CD1c-positive myeloid dendritic cell (primary cell): Measurements from ENCODE around the gene HES6.
A peak's percentile ranks its signal among the peaks of the same experiment; 100 is the strongest.
"Not testable (repeated sequence)": the region's sequence is repeated elsewhere in the genome, so short reads cannot be mapped to it uniquely, and the experiment has no call there.

Experiments
- DNase-seq: peaks from one replicate; pipeline ENCODE4 v3.0.0-alpha.2; 2016; ENCODE audit errors: extremely low spot score

Gene HES6

DNA sequence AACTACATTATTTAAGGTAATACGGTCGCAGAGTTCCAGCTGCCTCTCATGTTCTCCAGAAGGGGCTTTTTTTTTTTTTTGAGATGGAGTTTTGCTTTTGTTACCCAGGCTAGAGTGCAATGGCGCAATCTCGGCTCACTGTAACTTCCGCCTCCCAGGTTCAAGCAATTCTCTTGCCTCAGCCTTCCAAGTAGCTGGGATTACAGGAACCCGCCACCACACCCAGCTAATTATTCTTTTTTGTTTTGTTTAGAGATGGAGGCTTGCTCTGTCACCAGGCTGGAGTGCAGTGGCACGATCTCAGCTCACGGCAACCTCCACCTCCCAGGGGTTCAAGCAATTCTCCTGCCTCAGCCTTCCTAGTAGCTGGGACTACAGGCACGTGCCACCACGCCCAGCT is 33.6 kb upstream of the HES6 start:
- DNase-seq: not testable (repeated sequence)

DNA sequence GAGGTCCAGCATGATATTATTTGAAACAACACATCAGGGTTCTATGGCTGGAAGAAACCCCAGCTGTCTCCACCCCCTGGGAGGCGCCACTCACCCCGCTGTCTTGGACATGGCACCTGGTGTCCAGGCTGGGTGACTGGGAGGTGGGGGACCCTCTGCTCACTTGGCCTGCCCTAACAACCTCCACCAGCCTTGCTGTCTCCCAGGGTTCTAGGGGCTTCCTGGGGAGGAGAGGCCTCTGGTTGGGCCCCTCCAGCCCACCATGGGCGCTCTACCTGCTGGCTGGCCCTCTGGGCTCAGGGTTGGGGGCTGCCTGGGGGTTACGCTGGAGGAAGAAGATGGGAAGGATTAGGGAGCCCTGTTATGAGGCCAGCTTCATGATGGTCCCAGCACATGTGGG is 32.3 kb upstream of the HES6 start:
- no peak for DNase-seq

DNA sequence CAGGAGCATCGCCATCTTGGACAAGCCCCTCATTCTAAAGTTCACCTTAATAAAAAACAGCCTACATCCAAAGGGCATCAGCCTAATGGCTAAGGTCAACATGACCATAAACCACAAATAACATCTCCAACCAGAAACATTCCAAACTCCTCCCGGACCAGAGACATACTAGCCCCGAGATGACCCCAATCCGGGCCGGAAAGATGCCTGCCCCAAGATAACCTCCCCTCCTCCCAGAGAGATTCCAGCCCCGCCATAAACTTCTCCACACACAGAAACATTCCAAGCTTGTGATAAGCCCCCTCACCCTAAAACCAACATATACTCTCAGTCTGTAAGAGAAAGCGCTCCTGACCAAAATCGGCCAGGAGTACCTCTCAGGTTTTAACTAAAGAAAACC is 31.8 kb upstream of the HES6 start:
- DNase-seq: not testable (repeated sequence)

DNA sequence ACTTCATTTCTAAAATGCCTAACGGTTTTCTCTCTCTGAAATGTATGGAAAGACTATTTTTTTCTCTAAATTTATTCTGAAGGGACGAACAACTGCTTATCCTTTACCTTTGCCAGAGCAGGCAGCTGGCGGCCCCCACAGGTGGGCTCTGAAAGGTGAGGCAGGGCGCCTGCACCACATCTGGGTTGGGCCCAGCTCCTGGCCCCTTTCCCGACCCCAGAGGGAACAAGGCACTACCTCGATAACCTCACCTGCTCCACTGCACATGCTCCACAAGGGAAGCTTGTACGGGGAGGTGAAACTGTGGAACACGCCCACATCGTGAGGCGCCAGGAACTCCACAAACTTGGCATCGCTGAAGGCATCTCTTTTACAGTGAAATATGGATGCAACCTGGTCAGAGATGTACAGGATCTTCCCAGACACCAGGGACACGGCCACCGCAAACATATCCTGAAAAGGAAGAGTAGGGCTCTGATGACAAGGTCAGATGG is 31.3 kb upstream of the HES6 start:
- DNase-seq: no peak

DNA sequence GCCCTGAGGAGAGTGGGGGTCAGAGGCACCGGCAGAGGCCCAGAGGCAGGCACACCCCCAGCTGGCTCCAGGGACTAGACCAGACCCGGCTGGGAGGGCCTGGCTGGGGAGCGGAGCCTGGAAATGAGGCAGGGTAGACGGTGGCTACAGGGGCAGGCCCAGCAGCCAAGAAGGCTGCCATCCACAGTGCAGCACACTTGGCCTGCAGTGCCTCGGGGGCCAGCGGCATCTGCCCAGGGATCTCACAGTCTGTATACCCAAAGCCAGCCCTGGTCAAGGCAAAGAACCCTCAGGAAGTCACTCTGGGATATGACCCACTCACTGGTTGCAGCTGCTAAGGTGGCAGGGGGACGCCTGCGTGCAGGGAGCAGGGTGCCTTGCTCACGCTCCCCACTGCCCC is 30.8 kb upstream of the HES6 start:
- no peak for DNase-seq

DNA sequence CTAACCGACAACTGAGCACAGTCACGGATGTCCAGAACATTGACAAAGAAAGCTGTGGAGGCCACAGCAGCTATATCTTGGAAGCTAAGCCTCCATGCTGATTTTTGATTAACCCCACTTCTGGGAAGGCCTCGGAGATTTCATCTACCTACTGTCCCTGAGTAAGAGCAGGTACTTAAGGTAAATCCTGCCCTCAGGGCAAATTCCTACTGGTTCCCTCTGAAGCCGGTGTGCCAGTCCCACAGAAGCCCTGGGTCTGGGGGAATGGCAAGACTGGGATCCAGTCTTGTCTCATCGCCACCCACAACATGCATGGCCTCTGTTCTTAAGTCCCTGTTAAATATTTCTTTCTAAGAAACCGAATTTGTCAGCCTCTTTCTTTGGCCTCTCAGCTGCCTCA is 29.9 kb upstream of the HES6 start:
- no peak for DNase-seq

DNA sequence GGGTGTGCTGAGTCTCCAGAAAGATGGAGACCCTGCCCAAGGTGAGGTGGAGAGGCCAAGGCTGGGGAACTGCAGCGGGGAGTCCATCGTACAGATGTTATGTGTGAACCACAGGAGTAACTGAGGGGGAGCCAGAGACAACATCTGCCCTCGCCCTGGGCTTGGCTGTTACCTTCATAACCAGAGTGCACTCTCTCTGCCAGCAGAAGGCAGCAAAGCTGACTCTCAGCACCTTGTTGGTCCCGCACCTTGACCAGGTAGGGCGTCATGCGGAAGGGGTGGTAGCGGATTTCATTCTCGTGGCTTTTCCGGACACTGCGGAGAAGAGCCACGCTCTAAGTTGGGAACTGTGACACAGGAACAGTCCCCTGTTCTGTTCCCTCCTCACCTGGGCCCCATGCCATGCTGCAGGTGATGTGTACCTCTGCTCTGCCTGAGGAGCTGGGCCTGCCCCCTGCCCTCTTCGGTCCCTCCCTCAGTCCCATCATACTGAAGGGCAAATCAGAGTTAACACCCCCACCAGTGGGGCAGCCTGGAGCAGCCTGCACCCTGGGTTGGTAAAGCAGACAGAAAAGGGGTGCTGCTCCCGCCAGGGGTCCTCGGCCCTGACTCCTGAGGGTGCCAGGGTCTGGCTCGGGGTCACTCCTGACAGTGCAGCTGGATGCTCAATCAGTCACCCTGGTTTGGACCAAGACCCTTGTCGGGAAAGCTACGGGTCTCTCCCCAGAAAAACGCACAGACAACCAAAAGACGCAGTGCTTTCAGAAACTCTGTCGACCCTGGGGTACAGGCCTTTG is 28.2 kb upstream of the HES6 start:
- no peak for DNase-seq

DNA sequence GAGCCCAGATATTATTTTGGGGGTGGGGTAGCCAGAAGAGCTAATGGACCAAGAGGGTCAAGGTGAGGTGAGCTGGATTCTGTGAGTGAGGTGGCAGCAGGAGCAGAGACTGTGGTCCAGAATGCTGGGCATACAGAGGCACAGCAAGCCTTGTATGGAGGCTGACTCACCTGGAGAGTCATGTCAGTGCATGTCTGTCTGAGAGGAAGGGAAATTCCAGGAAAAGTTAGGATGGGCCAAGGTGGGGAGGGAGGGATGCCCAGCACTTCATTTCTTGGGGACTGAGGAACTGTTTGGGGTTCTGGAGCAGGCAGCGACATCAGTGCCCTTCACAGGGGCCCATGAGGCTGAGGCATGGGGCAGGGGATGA is 27.5 kb upstream of the HES6 start:
- no peak for DNase-seq

DNA sequence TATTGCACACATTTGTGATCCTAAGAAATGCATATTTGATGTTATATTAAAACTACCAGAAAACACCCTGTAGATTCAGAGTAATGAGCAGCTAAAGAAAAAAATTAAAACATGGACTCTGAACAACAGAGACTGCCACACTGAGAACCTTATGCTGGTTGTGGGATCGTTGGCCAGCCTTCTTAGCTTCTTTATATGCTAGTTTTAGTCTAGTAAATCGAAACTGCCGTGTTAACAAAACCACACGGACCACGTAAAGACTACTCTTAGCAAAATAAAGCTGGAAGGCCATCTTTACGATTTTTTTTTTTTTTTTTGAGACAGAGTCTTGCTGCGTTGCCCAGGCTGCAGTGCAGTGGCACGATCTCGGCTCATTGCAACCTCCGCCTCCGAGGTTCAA is 25.8 kb upstream of the HES6 start:
- DNase-seq: no peak

DNA sequence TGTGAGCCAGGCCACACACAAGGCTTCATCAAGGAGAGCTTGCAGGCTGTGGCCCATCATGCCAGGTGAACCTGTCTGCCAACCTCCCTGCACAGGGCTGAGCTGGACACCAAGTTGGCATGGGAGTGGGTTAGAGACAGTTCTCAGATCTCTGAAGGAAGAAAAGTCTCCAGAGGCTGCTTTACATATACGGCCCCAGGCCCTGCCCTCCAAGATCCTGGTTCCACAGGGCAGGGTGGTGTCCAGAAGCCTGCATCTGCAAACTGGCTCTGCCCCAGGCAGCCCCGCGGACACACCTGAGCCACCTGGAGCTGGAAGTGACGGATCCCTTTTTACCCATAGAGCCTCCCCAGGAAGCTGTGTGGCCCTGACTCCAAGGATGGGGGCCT is 24.2 kb upstream of the HES6 start:
- no peak for DNase-seq

DNA sequence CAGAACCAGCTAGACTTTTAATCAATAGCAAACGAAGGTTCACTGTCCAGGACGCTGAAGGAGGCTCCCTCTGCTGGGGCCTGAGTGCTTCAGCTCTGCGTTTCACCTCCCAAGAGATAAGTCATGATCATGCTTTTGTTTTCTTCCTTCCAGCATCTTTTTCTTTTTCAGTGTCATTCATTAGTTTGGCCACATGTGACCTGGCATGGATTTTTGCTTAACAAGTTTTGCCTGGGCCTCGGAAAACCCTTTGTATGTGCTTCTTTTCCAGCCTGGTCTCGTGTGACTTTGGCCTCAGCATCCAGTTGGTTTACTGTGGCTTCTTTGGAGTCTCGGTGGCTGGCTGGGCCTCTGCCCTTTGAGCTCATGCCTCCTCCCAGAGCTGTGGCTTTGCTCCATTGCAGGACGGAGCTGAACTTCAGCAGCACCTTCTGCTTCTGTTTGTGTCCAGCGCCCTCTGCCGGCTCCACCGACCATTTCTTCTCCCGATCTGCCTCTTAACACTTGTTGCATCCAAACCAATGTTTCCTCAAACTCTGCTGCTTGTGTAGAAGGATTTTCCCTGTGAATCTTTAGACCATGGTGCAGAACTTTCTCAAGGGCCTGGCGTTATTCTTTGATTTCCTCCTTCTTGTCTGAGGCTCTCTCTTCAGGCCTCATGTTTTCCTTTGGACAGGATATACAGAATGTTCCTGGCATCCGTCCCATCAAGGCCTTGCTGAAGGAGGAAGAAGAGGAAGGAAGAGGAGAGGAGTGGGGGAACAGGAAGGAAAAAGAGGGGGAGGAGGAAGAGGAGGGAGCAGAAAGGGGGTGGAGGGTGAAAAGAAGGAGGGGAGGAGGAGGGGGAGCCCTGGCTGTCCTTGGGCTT is 23.6 kb upstream of the HES6 start:
- peak; percentile 80 for DNase-seq

DNA sequence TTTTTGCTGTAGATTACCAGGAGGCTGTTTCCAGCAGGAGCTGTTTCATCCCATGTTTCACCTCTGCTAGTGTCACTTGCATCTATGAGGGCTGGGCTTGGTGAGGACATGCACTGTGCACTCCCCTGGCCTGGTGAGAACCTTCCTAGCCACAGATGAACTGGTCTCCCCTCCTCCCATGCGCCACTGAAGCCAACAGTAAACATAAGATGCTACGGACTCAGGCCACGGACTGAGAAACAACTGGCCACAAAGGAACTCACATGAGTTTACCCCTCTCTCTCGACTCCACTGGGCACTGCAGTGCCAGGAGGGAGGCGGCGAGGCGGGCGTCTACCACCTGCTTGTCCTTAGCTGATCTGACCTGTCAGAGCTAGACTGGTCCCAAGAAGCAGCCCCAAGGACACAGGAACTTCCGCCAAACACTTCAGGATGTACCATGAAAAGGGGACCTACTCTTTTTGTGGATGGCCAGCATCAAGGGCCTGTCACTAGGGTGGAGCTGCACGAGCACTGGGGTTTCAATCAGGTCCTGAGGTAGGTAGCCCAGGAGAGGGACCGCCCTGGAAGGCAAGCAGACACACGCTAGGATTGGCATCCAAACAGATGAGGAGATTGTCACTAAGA is 22.8 kb upstream of the HES6 start:
- DNase-seq: no peak

DNA sequence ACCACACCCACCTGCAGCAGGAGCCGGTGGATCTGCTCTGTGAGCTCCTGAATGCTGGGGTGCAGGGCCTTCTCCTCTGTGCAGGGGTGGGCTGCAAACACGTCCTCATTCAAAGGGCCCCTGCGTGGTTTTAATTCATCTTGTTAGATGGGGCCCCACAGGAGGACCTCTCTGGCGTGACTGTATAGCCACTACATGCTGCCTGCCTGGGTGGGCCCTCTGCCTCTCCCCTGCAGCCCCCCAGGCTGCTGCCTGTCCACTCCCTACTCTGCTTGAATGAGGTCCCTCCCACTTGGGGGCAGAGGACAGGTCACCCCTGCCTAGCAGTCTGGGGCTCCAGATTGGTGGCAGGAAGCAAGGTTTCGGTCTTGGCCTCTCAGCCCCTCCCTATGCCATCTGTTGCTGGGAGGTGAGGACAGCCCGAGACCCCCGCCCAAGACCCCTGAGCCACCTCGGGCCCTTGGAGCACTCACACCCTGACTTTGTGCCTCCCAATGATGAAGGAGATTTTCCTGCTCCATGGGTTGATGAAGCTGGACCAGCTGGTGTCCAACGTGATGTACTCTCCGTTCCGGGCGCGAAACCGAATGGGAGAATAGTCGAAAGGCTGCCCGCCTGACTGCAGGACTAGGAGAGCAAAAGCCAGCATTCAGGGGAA is 22.0 kb upstream of the HES6 start:
- DNase-seq: no peak

DNA sequence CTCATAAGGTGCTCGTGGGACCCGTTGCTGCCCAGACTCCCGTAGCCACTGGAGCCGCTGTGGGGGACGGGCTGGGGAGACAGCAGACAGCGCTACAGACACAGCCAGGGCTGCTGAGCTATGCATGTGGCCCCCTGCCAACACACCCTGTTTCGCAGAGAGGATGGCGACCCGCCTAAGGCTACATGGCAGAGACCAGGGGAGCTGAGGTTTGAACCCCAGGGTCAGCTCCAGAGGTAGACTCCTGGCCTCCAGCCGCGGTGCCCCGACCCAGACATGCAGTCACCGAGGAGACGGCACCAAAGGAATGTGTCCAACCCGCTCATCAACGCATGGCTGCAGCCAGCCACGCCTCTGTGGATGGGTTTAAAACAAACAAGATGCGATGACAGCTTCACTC is 21.0 kb upstream of the HES6 start:
- DNase-seq: no peak

DNA sequence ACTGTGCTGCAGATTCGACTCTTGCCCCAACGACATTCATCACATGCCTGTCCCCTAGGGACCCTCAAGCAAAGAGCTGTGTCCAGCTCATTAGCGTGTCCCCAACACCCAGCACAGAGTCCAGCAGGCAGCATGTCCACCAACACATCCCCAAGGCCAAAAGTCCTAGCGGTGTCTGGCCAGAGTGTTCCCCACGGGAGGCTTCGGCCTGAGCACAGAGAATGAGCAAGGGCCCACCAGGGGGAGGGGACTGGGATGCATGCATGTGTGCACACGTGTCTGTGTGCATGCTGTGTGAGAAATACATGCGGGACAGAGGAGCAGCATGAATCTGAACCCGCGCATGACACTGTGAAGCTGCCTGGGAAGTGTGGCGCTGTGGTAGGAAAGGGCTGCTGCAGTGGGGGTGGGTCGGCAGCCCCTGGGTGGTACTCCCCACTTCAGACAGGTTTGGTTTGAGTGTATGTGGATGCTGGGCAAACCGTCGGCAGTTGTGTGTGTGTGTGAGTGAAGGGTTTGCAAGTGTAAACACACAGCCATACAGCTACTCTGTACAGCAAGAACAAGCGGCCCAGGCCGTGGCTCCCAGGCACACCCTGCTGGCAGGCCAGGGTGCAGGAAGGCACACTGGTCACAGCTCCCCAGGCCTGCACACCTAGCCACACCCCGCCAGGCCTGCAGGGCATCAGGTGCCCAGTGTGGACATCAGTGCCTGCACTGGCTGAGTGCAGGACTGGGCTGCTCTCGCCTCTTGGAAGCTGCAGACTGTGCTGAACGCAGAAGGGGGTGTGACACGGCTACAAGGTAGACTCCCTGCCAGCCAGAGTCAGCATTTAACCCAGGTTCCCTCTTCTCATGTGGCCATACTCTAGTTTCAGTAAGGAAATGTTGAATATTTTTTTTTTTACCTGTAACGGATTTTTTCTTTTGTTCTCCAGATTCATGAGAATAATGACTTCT is 19.5 kb upstream of the HES6 start:
- DNase-seq: no peak

DNA sequence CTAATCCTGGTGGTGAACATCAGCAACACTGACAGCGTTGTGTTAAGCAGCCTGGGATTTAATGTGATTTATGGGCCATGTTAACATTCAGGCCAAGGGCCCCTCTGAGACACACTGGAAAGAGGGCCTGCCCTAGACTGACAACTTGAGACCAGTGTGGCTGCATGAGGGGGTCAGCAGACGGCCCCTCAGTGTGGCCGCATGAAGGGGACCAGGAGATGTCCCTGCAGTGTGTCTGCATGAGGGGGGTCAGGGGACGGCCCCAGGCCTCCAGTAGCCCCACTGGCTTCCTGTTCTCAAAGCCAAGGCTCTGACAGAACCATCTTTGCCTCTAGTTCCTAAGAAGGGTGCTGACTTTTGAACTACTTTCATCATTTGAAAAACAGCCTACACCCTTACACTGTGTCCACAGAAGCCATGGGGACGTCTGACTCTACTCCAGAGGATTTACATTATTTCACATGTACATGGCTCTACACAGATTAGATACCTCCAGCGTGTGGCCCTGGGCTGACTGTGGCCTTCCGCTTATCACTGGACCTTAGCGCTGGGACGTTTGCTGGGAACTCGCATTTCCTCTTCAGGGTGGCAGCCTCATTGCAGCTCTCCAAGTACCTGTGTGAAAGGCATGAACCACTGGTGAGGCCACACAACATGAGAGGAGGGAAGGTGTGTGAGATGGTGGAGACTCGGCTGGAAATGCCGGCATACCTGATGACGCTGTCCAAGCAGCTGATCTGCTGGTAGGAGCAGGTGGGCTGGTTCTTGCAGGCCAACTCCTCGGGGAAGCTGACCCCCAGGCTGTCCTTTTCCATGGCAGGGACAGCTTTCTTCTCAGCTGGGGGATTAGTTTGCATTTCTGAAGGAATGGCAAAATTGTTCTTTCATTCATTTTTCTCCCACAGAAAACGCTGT is 18.2 kb upstream of the HES6 start:
- no peak for DNase-seq

DNA sequence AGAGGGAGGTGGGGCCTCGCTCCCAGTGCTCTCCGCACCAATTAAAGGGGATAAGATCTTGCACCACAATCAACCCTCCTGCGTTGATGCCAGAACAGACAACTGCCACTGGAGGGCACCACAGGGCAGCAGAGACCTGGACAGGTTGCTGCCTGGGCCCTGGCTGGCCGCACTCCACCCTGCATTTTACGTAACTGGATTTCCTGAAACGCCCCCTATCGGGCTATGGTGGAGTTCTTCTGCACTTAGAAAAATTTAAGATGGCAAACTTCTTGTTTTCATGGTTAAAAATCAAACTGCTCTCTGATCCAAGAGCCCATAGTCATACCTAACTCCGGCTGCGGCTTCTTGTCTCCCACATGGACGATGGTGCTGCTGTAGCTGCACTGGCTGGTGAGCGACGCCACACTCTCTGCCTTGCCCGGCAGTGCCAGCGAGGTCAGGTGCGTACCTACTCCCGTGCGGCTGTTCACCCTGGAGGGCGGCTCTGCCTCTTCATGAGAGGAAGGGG is 16.8 kb upstream of the HES6 start:
- DNase-seq: peak; percentile 84

DNA sequence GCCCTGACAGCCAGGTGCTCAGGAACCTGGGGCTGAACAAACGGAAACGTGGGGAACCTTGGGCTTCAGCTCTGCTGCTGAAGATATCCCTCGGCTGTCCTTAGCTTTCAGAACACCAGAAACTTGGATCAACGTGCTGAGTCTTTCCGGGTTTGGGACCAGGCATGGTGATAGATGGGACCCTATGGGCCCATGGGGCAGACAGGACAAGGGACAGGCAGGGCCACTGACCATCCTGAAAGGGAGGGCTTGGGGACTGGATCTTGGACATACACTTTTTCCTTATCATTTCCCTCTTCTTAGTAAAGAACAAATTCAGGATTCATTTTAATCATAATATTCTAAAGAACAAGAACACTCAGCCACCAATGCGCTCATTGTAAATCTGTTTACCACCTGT is 16.3 kb upstream of the HES6 start:
- DNase-seq: no peak

DNA sequence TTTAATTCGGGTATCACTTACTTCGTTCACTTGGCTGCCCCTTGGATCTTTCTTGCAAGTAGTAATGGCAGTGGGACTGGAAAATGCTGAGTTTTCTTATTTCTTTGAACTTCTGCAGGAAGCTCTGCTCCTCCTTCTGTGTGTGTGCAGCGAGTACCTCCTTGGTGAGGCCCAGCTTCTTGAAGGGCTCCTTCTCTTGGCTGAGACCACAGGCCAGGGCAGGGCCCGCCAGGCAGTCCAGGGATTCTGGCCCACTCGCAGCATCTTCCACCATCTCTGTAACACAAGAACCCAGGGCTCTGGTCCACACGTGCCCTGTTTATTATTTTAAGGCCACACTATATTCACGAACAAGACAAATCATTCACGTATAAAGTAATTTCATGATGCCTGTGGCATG is 15.8 kb upstream of the HES6 start:
- DNase-seq: no peak

DNA sequence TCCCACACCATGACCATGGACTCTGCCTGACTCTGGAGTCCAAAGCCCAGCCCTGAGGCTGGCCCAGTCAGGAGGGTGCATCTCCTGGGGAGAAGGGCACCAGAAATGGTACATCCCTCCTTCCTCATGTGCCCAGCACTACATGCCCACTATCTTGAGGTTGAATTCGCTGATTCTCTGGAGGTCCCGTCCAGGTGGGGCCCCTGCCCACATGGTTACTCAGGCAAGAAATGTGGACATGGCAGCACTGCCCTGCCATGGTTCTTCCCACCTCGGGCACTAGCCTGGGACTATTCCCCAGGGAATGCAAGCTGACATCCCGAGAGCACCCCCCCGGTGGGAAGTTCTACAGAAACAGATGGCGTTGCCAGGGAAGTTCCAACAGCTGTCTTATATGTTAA is 15.3 kb upstream of the HES6 start:
- no peak for DNase-seq
